ENCODE measurements around the gene DPYSL3. TPM values are rescaled to one million over a fixed set of nuclear protein-coding genes. Genes with fewer than 3 reads are reported as not detected.

Gene DPYSL3
- total RNA-seq, 2 donors from 2014 or later, result 0.05 to 0.12 TPM

DNA sequence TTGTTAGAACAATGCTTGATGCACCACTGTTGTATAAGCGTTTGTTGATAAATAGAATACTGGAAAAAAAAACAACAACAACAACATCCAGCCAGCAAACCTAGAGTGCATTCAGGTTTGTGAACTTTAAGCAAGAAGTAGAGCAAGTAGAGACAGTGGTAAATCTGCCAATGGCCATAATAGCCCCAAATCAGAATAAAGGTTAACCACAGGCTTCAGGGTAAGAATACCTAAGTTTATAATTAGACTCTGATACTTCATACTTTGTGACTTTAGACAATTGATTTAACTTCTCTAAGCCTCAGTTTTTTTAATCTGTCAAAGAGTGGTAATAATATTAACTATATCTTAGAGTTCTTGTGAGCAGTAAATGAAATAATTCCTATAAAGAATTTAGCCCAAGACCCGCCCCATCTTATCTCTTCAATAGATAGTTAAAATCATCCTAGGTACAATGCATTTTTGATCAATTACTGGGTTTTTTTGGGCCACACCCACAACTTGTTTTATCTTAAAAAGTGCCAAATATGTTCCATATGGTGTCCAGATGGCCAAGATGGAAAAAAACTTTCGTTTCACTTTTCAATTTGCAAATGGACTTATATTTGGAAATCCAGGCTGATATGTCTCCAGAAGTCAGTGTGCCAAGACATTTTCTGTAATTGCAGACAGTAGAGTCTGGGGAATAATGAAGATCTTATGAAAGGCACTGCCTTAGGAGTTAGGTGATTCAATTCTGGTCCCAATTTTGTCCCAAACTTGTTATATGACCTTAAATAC lies 24.5 kb upstream of the DPYSL3 start:
- no peaks in the 10 kb centered on the region for H3K4me1 Mint-ChIP-seq (ENCODE audit: low read depth)
- no peak for ATAC-seq (replicated peaks in 1 of 2)
- H3K9me3 Mint-ChIP-seq, result peaks cover 0 to 2% of the 10 kb centered on the region in 2 donors
- DNase-seq, result no peak
- H3K4me3 Mint-ChIP-seq, result no peak overlapping the region
- no peak overlapping the region for H3K27ac Mint-ChIP-seq
- H3K36me3 Mint-ChIP-seq (ENCODE audit: insufficient read depth in 2 of 2), result no peaks in the 10 kb centered on the region
- H3K27me3 Mint-ChIP-seq (ENCODE audit: low read depth), result peaks cover 6% of the 10 kb centered on the region

DNA sequence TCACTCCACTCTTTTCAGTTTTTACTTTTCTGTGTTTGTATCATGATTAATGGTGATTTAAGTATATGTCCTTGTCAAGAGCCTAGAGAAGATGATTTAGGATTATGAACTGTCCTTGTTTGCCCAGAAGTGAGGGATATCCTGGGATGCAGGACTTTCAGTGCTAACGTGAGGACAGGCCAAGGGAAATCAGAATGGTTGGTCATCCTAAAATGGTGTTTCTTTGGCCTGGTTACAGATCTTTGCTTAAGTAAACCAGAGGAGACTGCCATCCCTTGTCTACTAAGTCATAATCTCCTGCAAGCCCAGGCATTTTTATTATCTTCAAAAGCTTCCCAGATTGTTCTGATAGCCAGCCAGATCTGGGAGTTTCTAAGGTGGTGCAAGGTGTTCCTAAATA lies 22.3 kb upstream of the DPYSL3 start:
- Mint-ChIP-seq H3K9me3 (peaks cover 0 to 1% of the 10 kb centered on the region in 2 donors), H3K27me3 (ENCODE audit: low read depth) (no peaks in the 10 kb centered on the region), H3K27ac (no peak overlapping the region), H3K4me1 (ENCODE audit: low read depth) (no peaks in the 10 kb centered on the region), H3K36me3 (ENCODE audit: insufficient read depth in 2 of 2) (peaks cover 0 to 1% of the 10 kb centered on the region in 2 donors), H3K4me3 (no peak overlapping the region)
- ATAC-seq (replicated peaks in 1 of 2) (no peak), DNase-seq (no peak)

DNA sequence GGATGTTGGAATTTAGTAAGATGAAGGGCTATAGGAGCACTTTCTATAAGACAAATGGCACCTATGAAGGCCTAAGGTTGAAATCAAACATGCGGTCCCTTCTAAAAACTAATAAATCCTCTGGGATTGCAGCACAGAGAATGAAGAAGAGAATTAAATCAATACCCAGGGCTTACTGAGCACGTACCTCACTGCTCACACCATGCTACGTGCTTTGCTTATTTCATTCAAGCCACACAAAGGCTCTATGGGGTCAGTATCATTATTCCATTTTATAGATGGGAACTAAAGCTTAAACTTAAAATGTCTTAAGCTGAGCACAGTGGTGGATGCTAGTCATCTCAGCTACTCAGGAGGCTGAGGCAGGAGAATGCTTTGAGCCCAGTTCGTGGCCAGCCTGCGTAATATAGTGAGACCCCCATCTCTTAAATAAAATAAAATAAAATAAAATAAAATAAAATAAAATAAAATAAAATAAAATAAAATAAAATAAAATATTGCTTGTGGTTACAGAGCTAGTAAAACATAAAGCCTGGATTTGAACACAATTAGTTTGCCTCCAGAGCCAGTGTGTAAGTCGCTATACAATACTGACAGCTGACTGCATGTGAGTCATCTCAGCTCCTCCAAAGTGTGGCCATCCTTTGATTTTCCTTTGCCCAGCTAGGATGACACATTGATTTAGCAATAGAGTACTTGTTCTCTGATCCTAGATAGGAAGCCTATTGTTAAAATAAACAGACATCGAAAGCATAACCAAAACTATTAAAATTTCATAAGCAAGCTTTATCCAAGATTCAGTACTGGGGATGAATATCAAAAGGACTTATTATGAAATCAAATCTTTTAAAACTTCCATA lies 20.9 kb upstream of the DPYSL3 start:
- H3K27ac Mint-ChIP-seq, result no peak overlapping the region
- ATAC-seq (replicated peaks in 1 of 2) (no peak), DNase-seq (no peak)
- H3K36me3 Mint-ChIP-seq (ENCODE audit: insufficient read depth in 2 of 2), result peaks cover 0 to 1% of the 10 kb centered on the region in 2 donors
- peaks cover 0 to 1% of the 10 kb centered on the region in 2 donors for H3K9me3 Mint-ChIP-seq
- H3K27me3 Mint-ChIP-seq (ENCODE audit: low read depth), result no peaks in the 10 kb centered on the region
- H3K4me1 Mint-ChIP-seq (ENCODE audit: low read depth), result no peaks in the 10 kb centered on the region
- H3K4me3 Mint-ChIP-seq, result no peak overlapping the region

DNA sequence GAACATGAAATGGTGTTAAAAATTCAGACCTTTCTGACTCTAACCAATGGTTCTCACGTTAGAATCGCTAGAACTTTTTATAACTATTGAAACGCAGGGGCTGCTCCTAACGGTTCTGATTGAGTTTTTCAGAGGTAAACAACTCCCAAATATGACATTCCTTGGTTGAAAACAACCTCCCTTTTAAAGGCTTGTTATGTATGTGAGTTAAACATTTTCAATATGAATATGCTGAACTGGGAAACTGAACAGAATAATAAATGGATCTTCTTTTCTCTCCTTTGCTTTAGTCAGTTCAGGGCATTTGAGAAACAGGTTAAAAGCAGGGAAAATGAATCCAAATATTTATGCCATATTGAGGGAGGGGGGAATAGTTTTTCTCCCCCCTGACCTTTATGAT lies 13.2 kb upstream of the DPYSL3 start:
- DNase-seq, result no peak
- H3K27me3 Mint-ChIP-seq (ENCODE audit: low read depth), result no peaks in the 10 kb centered on the region
- peaks cover 0 to under 1% of the 10 kb centered on the region in 2 donors for H3K36me3 Mint-ChIP-seq (ENCODE audit: insufficient read depth in 2 of 2)
- no peak for ATAC-seq (replicated peaks in 1 of 2)
- H3K27ac Mint-ChIP-seq, result no peak overlapping the region
- H3K4me1 Mint-ChIP-seq (ENCODE audit: low read depth), result no peaks in the 10 kb centered on the region
- H3K9me3 Mint-ChIP-seq, result peaks cover 0 to 1% of the 10 kb centered on the region in 2 donors
- H3K4me3 Mint-ChIP-seq, result no peak overlapping the region

DNA sequence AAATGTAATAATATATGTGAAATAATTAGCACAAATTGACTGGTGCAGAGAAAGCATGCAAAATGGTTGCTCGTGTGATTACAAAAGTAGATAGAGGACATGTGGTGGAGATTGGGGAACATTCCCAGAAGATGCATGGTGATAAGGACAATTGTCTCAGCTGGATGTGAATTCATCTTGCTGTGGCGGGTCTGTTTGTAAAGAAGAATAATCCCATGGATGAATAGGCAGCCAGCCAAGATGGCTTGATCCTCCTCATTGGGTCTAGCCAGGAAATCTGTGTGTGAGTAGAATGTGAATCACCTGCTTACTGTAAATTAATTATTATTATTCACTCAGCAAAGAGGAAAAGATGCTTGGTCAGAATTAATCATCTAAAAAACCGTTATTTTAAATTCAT lies 12.6 kb upstream of the DPYSL3 start:
- ATAC-seq (replicated peaks in 1 of 2), result no peak
- Mint-ChIP-seq H3K9me3 (no peaks in the 10 kb centered on the region), H3K27me3 (ENCODE audit: low read depth) (no peaks in the 10 kb centered on the region), H3K27ac (no peak overlapping the region), H3K36me3 (ENCODE audit: insufficient read depth in 2 of 2) (no peaks in the 10 kb centered on the region), H3K4me1 (ENCODE audit: low read depth) (no peaks in the 10 kb centered on the region), H3K4me3 (no peak overlapping the region)
- DNase-seq, result no peak

DNA sequence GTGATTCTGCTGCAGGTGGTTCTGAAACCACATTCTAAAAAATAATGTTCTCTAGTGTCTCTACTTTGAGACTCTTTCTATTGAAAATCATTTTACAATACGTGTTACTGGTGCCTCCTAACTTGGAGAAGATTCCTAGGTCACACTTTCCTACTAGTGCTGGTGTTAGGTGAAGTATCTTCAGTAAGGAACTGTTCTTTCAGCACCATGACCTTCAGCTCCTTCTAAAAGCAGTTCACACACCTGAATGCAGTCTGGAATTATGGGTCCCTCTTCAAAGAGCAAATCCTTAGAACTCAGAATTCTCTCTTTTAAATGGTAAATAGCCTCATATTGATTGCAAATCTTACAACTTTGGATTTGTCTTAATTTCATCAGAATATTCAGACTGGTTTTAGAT lies 10.6 kb upstream of the DPYSL3 start:
- Mint-ChIP-seq H3K9me3 (no peaks in the 10 kb centered on the region), H3K4me3 (no peak overlapping the region), H3K27me3 (ENCODE audit: low read depth) (no peaks in the 10 kb centered on the region), H3K4me1 (ENCODE audit: low read depth) (no peaks in the 10 kb centered on the region), H3K27ac (no peak overlapping the region), H3K36me3 (ENCODE audit: insufficient read depth in 2 of 2) (no peaks in the 10 kb centered on the region)
- no peak for ATAC-seq (replicated peaks in 1 of 2)
- DNase-seq, result no peak

DNA sequence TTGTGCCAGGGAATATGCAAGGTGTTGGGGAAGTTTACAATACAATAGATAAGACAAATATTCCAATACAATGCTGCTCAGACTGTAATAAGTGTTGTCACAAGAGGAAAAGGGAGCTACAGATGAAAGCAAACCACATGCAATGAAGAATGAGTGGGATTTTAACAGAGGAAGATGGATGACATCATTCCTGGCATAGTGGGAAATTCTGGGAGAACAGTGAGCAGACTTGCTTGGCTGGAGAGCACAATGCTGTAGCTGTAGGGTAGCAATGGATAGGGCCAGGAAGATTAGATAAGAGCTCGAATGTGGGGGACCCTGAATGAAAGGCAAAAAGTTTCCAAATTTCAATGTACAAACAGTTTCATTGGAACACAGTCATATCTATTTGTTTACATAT lies 9.5 kb upstream of the DPYSL3 start:
- no peaks in the 10 kb centered on the region for H3K27me3 Mint-ChIP-seq (ENCODE audit: low read depth)
- no peaks in the 10 kb centered on the region for H3K9me3 Mint-ChIP-seq
- ATAC-seq (replicated peaks in 1 of 2), result no peak
- H3K4me3 Mint-ChIP-seq, result no peak overlapping the region
- no peak for DNase-seq
- no peaks in the 10 kb centered on the region for H3K36me3 Mint-ChIP-seq (ENCODE audit: insufficient read depth in 2 of 2)
- no peaks in the 10 kb centered on the region for H3K4me1 Mint-ChIP-seq (ENCODE audit: low read depth)
- H3K27ac Mint-ChIP-seq, result no peak overlapping the region

DNA sequence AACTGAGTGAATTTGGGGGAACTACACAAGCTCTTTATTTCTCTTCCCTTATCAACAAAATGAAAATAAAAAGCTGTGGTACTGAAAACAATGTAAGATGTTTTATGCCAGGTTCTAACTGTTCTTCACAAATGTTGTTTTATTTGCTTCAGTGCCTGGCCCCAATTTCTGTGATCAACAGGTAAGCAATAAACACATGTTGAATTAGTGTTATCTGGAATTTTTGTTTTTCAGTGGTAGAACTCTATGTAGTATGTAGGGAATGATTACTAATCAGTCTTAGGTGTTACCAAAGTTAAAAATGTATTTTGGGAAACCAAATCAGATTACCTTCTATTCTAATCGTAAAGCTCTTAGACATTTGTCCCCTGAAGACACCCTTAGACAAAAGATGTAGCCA lies 7.5 kb upstream of the DPYSL3 start:
- Mint-ChIP-seq H3K4me3 (no peak overlapping the region), H3K27ac (no peak overlapping the region), H3K27me3 (ENCODE audit: low read depth) (no peaks in the 10 kb centered on the region), H3K9me3 (no peaks in the 10 kb centered on the region), H3K36me3 (ENCODE audit: insufficient read depth in 2 of 2) (no peaks in the 10 kb centered on the region), H3K4me1 (ENCODE audit: low read depth) (no peaks in the 10 kb centered on the region)
- DNase-seq (no peak), ATAC-seq (replicated peaks in 1 of 2) (no peak)

DNA sequence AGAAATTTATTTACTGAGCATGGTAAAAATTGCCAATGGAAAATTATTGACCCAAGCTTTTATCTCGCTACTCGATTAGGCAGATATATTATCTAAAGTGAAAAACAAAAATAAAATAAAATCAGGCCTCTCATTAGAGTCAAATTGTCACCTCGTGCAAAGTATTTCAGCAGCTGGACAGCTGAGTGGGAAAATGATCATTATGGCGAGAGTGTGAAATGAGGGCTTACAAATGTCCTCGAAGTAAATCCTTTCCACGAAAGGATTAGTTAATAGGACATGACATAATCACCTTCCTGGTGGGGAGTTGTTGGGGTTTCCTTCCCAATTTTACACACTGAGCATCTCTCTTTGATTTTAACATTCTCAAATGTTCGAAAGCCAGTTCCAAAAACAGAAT lies 5.4 kb upstream of the DPYSL3 start:
- Mint-ChIP-seq H3K9me3 (no peaks in the 10 kb centered on the region), H3K4me1 (ENCODE audit: low read depth) (peaks cover 2% of the 10 kb centered on the region), H3K27me3 (ENCODE audit: low read depth) (peaks cover 9% of the 10 kb centered on the region), H3K4me3 (no peak overlapping the region), H3K27ac (no peak overlapping the region), H3K36me3 (ENCODE audit: insufficient read depth in 2 of 2) (peaks cover 0 to 2% of the 10 kb centered on the region in 2 donors)
- ATAC-seq (replicated peaks in 1 of 2), result no peak
- no peak for DNase-seq

DNA sequence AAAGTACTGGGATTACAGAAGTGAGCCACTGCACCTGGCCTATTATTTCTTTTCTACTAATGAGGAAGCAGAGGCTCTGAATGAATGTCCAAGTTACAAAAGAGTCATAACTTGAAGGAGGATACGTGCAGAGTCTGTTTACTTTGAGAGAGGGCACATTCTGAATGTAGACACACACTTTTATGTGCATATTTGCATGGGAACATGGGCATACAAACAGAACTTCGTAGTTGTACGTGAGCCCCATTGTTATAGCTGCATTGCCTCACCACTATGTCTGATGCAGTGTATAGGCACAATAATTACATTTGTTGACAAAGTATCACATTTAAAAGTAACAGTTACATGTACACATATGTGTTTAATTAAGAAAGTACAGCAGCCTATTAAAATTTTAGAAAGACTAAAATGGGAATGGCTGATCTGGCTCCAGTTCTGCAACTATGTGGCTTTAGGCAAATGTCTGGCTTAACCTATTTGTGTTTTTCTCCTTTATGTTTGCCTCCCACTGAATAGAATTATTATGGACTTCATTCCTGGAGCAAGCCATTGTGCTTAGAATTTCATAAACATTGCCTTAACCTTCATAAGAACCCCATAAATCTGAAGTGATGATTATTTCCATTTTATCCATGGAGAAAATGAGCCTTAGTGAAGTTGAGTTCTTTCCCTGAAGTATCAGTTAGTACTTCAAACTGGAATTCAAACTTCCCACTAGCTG lies 3.0 kb upstream of the DPYSL3 start:
- ATAC-seq (replicated peaks in 1 of 2) (no peak), DNase-seq (no peak)
- H3K9me3 Mint-ChIP-seq, result no peaks in the 10 kb centered on the region
- H3K4me1 Mint-ChIP-seq (ENCODE audit: low read depth), result peaks cover 6% of the 10 kb centered on the region
- H3K4me3 Mint-ChIP-seq, result no peak overlapping the region
- H3K36me3 Mint-ChIP-seq (ENCODE audit: insufficient read depth in 2 of 2), result peaks cover 2 to 5% of the 10 kb centered on the region in 2 donors
- H3K27me3 Mint-ChIP-seq (ENCODE audit: low read depth), result peaks cover 28% of the 10 kb centered on the region
- H3K27ac Mint-ChIP-seq, result no peak overlapping the region

DNA sequence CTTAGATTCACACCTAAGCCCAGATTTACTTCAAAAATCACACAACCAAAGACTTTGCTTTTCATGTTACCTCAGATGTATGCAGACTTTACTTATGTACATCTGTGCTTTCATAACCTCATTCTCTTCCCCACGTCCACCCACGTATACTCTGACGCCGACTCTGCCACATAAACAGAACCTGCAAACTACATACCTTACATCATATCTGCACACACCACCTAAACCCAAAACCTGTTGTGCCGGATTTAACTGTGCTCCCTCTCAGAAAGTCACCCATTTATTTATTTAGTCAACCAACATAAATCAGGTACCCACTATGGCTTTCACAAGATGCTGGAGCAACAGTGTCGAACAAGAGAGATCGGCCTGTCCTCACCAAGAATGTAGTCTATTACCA lies 1.0 kb upstream of the DPYSL3 start:
- H3K27me3 Mint-ChIP-seq (ENCODE audit: low read depth), result peaks cover 31% of the 10 kb centered on the region
- no peak for ATAC-seq (replicated peaks in 1 of 2)
- no peak overlapping the region for H3K27ac Mint-ChIP-seq
- H3K4me3 Mint-ChIP-seq, result no peak overlapping the region
- H3K4me1 Mint-ChIP-seq (ENCODE audit: low read depth), result peaks cover 6% of the 10 kb centered on the region
- H3K36me3 Mint-ChIP-seq (ENCODE audit: insufficient read depth in 2 of 2), result peaks cover 2 to 5% of the 10 kb centered on the region in 2 donors
- H3K9me3 Mint-ChIP-seq, result peaks cover 0 to 2% of the 10 kb centered on the region in 2 donors
- DNase-seq, result no peak

DNA sequence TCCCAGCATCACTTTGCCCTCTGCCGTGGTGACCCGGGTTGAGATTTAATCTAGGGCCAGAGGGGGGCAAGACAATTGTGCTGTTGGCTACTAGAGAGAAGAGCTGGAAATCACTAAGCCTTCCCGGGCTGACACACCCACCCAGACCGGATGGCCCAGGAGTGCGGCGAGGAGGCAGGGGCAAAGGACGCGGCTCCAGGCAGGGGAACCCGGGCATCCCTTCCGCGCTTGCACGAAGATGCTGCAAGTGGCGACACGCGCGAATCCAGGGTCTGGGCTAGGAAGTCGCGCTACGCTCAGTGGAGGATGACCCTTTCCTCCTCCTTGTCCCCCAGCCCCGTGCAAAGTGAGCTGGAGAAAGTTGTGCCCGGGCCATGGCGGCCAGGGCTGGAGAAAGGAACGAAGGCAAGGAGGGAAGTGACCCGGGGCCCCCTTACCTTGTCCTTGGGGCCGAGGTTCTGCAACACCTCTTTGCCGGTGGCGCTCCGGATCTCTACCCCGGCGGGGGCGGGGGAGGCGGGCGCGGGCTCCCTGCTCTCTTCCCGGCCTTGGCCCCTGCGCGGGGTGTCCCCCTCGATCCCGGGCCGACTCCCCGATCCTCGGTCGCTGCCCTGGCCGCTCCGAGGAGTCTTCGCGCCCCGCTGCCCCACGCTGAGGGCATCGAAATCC lies 693 bp downstream of the DPYSL3 start:
- DNase-seq (no peak), ATAC-seq (replicated peaks in 1 of 2) (no peak)
- peaks cover 2 to 5% of the 10 kb centered on the region in 2 donors for H3K36me3 Mint-ChIP-seq (ENCODE audit: insufficient read depth in 2 of 2)
- H3K9me3 Mint-ChIP-seq, result peaks cover 0 to 2% of the 10 kb centered on the region in 2 donors
- peak overlapping the region; percentile 29 to 52 for H3K4me3 Mint-ChIP-seq
- H3K4me1 Mint-ChIP-seq (ENCODE audit: low read depth), result peaks cover 6% of the 10 kb centered on the region
- H3K27ac Mint-ChIP-seq, result no peak overlapping the region
- H3K27me3 Mint-ChIP-seq (ENCODE audit: low read depth), result peaks cover 31% of the 10 kb centered on the region

DNA sequence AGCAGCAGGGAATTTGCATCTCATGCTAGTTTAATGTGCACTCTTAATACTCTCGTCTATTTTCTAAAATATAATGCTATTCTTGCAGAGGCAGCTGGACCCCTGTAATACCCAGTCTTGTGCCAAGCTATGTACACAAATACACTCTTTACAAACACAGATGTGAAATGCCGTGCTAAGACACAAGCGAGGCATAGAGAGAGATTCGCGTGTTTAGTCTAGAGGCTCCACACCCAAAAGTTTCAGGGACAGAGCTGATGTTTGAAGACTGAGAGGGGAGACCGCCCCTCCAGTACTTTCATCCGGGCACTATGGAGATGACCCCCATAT lies 1.2 kb downstream of the DPYSL3 start:
- no peak overlapping the region for H3K27ac Mint-ChIP-seq
- peaks cover 0 to 2% of the 10 kb centered on the region in 2 donors for H3K9me3 Mint-ChIP-seq
- ATAC-seq (replicated peaks in 1 of 2) (no peak), DNase-seq (no peak)
- H3K4me3 Mint-ChIP-seq, result peak overlapping the region; percentile 29 to 31
- H3K36me3 Mint-ChIP-seq (ENCODE audit: insufficient read depth in 2 of 2), result peaks cover 2 to 5% of the 10 kb centered on the region in 2 donors
- peaks cover 6% of the 10 kb centered on the region for H3K4me1 Mint-ChIP-seq (ENCODE audit: low read depth)
- peaks cover 31% of the 10 kb centered on the region for H3K27me3 Mint-ChIP-seq (ENCODE audit: low read depth)

Measured in activated T-cell treated with anti-CD3 and anti-CD28 coated beads, Interleukin-2, amount 50 U/mL, for 72 hours (primary cell).